ENCODE data around the gene MOB2.

The MOB2 gene

DNA sequence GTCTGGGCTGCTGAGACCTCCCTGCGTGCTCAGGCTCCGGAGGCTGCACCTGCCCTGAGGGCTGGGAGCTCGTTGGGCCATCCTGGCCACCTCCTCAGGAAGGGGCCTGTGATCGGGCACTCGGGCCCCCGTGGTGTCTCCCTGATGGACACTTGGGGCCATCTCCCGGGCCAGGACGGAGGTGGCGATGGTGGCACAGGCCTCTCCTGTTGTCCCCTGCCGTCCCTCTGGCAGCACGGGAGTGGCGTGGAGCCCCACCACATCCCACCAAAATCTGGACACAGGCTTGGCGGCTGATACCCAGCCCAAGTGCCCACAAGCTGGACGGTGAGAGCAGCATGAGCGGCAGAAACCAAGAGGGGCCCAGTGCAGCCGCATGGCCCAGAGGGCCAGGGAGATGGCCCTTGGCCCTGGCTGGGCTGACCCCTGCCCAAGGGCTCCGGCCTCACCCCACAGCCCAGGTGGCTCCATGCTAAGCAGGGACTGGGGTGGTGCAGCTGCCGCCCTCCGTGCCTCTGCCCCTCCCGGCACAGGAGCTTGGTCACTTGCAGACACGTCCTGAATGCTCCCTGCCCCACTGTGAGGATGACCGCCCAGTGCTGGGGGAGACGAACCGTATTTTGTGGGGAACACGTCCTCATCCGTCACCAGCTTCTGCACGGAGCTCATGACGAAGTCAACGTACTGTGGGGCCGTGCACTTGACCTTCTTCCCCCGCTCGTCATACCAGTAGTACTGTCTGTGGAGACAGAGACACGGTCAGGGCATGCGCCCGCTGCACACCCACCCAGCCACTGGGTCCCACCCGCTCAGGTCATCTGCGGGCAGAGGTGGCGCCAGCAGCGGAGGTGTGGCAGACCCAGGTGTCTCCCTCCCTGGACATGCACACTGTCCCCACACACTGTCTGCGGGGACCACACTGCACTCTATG, 15.6 kb downstream of the MOB2 start:
- DNase-seq (ENCODE audit: low spot score): no peak

DNA sequence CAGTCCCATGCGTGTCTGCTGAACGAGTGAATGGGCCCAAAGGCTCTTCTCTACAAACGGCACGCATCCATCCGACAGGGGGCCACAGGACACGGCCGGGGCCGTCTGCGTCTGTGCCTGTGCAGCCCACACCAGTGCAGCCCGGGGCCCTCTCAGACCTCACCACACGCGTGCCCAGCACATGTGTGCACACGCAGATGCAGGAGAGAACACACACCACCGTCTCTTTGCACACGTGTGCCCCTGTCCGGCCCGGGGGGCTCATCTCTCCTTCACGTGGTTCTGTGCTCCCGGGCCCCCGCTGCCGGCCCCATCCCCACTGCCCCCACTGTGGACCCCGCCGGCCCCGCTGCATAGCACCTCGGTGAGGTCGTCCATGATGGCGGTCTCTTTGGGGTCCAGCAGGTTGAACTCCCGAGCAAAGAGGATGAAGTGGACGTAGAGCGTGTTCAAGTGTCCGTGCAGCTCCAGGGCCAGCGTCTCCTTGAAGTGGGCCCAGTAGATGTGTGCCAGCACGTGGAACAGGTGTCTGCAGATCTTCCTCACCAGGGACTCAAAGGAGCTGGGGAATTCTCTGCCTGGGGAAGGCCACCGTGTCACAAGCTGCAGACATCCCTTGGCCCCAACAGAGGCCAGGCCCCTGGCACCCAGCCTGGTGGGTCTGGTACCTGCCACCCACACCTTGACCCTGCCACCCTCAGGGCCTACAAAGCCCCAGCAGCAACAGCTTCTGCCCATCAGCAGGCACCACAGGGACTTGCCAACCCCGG, 16.5 kb downstream of the MOB2 start:
- no peak for DNase-seq (ENCODE audit: low spot score)

DNA sequence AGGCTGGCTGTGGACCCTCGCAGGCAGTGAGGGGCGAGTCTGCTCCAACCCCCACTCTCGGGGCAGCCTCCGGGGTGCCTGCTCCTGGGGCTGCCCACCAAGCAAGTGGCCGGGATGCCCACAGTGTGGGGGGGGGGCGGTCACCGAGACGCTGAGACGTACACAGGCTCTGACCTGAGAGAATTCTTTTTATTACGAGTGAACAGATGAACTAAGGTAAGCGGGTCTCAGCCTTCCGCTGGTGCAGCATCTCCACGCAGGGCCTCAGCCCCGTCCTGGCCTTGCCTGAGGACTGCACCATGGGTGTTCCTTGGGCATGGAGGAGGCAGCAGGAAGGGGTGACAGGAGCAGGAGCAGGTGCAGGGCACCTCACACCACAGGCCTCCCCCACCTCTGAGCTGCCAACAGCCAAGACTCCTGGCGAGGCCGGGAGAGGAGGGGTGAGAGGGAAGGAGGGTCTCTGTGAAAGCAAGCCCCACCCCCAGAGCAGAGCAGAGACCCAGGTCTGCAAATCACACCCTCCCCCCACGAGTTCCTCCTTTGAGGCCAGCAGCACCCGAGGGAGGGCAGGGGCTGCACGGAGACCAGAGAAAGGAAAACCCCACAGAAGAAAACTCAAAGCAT, 17.2 kb downstream of the MOB2 start:
- DNase-seq (ENCODE audit: low spot score): no peak

DNA sequence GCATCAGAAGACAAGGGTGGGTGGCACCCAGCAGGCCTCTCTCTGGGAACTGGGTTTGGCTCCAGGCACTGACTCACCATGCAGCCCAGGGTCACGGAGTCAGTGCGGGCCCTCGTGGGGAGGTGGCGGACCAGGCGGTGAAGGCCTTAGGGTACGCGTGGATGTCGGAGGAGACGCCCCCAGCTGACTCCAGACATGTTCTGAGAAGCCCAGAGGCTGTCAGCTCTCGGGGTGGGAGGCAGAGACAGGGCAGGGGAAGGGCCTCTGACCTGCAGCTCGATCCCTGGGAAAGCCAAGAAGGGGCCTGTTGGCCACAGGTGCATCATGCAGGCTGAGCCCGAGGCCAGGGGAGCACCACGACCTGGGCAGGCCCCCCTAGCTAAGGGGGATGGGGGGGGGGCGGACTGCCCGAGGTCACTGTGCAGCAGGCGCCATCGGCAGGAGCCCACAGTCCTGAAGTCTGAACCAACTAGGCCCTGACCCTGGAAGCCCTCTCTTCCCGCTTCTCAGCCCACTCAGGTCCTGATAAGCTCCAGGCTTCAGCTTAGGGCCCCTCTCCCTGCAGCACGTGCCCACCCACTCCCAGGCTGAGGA, 18.0 kb downstream of the MOB2 start:
- DNase-seq (ENCODE audit: low spot score): no peak

DNA sequence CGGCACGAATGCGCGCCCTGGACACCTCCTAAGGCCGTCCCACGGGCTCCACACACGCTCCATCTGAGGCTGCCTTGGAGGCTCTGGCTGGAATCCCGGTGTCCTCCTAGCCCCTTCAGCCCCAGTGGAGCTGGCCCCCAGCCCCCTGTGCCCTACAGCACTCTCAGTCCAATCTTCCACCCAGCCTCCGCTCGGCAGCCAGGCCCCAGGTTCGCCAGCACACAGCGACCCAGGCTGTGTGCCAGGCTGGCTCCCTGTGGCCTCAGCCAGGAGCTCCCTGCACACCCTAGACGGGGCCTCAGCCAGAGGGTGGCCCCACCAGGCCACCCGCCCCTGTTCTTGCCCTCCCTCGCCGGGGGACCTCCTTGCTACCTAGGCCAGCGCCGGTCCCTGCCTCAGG, 18.6 kb downstream of the MOB2 start:
- no peak for DNase-seq (ENCODE audit: low spot score)

DNA sequence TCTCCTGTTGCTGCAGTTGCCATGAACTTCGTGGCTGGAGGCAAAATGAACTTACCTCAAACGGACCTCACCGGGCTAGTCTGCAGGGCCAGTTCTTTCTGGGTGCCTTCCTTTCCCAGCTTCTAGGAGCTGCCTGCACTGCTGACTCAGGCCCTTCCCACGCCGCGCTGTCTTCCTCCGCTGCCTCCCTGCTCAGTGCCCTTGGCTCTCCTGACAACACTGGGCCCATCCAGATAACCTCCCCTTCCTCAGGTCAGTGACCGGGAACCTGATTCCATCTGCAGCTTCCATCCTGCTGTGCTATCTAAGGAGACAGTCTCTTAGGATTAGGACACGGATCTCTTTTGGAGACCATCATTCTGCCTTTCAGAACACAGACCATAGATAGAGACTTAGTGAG, 19.3 kb downstream of the MOB2 start:
- no peak for DNase-seq (ENCODE audit: low spot score)

DNA sequence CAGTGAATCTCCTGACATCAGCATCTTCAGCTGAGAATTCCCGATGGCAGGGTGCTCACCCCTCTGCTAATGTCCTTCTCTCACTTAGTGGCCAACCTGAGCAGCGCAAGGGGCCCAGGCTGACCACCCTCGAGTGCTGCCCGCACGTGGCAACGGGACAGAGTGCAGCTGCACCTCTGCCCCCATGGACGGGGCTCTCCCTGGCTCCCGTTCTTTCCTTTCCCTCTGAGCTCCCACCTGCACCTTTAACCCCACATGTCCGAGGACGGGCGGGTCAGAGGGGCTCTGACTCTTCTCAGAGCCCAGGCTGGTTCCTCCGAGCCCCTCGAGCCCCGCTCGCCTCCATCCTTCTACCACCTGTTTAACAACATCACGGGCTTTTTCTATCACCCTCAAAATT, 19.8 kb downstream of the MOB2 start:
- no peak for DNase-seq (ENCODE audit: low spot score)

DNA sequence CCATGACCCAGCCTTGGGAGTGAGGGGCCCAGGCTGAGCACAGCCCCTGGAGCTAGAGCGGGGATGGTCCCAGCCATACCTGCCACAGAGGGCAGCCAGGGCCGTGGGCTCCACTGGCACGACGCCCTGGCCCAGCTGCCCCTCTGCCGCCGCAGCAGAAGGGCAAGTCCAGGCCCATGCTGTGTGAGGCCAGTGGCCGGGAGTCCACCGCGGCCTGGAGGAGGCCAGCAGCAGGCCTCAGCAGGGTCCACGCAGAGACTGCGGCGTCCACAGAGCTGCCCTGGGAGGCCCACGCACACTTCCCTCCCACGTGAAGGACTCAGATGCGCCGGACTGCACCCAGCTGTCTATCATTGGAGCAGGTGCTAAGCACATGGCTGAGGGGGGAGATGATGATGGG, 23.5 kb downstream of the MOB2 start:
- DNase-seq (ENCODE audit: low spot score): no peak

DNA sequence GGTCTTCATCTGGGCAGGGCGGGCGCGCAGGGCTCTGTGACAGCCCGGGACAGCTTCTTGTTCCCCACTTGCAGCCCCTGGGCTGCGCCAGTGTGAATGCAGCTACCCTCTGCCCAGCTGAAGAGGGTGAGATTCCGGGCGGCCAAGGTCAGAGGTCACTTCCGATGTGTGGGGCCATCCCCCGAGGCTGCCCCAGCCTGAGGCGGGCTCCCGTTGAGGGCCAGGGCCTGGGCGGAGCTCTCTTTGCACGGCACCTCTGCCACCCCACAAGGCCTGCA, 23.9 kb downstream of the MOB2 start:
- no peak for DNase-seq (ENCODE audit: low spot score)

DNA sequence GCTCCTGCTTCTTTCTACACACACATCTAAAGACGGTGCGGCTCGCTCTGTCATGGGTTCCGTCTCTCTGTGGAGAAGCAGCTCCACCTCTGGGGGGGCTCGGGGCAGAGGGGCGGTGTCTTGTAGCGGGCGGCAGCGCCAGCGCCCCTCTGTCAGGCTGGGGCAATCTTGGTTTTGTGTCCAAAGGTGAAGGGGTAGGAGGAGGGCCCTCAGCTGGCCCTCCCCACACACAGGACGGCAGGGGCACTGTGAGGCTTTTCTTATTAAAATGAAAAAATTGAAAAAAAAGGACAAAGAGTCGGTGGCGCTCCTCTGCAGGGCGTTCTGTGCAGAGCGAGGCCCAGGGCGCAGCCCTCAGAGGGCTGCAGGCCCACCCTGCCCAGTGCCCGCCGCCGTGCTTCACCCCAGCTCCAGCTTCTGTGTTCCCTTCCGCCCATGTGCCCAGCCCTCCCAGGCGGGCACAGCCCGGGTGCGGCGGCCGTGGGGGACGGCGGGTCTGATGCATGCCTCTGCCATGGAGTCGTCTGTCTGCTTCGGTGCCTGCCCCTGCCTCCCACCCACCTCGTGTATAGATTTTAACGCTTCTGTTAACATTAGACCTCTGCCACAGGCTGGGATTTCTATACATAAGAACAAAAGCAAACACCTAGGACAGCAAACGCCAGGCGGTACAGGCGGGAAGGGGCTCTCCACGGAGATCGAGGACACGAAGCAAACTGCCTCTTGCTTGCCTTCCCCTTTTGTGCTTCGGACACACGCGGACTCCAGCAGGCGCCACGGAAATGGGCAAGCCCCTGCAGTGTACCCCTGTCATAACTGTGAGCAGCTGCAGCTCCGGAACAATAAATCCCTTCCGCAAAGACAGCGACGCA, 24.5 kb downstream of the MOB2 start:
- DNase-seq (ENCODE audit: low spot score): no peak

DNA sequence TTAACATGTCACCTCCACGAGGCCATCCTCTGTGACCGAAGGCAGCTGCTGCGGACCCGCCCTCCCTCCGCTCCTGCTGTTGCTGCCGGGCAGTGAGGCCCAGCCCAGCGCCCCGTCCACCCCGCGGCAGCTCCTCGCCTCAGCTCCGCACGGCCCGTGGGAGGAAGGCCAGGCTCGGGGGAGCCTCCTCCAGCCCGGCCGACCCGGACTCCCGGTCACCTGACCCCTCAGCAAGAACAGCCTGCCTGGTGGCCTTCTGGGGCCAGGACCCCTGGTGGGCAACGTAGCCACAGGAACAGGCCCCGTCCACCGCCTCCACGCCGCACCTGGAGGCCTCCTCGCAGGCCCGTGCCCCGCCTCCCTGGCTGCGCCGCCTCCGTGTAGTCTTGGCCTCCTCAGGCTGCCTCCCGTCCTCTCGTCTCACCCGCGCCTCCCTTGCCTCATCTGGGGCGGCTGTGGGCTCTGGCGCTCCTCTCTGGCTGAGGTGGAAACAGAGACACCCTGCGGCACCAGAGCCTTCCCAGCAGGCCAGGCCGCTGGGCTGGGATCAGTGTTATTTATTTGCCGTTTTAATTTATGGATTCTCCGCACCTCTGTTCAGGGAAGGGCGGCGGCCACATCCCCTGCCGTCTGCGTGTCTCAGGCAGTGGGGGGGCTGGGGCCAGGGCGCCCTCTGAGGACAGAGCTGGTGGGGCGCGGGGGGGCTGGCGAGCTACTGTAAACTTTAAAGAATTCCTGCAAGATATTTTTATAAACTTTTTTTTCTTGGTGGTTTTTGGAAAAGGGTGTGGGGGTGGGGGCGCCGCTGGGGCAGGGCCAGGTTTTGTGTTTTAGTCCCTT, 25.4 kb downstream of the MOB2 start:
- no peak for DNase-seq (ENCODE audit: low spot score)

DNA sequence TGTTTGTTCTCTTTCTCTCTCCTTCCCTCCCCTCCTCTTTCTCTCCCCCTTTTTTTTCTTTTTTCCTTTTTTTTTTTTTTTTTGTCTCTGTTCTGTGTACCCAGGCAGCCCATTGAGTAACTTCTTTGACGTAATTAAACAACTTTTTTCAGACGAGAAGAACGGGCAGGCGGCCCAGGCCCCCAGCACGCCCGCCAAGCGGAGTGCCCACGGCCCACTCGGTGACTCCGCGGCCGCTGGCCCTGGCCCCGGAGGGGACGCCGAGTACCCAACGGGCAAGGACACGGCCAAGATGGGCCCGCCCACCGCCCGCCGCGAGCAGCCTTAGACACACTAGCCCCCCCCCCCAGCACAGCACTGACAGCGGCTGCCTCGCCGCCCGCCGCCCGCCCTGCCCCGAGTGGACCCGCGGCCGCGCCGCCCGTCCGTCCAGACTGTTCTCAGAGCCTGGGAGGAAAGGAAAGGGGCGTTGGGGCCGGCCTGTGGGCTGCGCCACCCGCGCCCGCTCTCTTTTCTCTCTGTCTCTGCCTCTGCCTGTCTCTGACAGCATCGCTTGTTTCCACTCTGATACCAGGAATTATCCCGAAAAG, 26.1 kb downstream of the MOB2 start:
- no peak for DNase-seq (ENCODE audit: low spot score)

DNA sequence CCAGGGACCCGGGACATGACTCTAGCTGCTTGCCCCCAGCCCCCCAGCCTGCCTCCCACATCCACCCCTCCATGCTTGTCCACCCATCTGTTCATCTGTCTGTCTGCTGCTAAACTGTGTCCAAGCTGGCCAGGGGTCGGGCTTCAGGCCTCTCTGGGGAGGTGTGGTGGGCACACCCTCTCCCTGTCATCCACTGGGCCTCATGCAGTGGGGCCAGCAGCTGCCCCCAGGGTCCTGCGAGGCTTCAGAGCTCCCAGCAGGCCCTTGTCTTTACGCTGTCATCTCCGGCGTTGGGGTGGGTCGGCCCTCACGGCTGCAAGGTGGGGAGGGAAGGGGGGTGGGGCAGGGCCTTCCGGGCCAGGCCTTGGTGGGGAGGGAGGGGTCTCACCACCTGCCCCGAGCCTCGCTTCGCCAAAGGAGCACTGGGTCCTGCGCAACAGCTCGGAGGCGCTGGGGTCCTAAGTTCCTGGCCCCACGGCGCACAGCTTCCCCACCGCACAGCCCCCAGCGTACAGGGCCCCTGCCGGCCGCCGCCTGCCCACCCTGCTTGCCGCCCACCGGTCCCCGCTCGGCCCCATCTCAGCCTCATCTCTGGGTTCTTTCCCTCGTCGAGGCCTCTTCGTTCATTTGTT, 26.7 kb downstream of the MOB2 start:
- DNase-seq (ENCODE audit: low spot score): no peak

DNA sequence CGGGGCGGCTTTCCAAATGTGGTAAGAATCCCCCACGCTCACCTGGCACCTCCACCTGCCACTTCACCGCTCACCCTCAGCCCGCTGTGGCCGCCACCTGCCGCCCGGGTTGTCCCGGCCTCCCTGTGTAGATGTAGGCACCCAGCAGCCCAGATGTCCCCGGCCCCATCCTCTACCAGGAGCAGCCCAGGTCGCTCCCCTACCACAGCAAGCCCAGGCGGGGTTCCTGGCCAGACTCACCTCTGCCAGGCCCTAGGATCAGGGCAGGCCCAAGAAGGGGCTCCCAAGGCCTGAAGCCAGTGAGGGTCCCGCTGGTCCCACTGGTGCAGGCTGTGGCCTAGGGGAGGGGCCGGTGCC, 27.4 kb downstream of the MOB2 start:
- DNase-seq (ENCODE audit: low spot score): no peak

DNA sequence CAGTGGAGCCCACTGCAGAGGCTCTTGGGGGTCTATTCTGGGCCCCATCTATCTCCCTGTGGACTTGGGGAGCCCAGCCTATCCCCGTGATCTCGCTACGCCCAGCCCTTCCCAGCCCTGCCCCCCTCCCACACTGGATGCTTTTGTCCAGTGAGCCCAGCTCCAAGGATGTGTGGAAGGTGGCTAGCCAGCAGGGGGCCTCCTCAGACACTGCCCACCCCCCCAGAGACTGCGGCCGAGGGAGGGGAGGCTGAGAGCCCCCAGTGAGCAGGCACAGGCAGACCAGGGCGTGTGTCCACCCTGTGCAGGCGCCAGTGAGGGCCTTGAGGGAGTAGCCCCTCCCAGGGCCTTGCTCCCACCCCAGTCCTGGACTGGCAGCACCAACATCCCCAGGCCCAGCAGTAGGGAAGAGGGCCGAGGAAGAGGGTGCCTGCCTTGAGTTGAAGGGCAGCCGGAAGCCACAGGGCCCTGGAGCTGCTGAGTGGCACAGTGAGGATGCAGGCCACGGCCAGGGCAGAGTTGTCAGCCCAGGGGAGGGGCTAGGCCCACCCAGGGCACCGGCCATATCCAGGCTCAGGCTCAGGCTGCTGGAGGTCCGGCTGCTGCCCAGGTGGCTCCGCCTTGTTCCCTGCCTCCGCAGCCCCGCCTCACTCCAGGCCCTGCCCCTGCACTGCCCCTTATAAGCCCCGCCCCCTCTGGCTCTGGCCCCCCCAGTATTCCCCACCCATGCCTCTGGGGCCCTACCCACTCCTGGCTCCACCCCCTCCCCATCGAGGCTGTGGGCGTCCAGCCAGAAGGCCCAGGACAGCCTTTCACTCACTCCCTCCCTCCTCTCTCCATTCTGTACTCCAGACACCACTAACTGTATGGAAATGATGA, 28.0 kb downstream of the MOB2 start:
- DNase-seq (ENCODE audit: low spot score): no peak

DNA sequence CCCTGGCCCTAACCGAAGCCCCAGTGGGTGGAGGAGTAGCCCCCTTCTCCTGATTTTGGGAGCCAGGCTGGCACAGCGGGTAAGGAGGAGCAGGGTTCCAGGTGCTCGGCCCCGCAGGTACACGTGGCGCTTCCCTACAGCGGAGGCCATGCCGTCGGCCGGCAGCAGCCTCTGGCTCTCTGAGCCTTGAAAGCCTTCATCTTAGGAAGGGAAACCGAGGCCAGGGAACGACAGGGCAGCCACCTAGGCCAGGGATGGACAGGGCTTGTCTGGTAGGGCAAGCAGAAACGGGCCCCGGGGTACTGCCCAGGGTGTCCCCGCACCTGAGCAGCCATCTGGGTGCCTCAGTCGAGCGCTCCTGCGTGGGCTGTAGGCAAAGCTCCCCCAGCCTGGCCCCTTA, 28.7 kb downstream of the MOB2 start:
- no peak for DNase-seq (ENCODE audit: low spot score)

DNA sequence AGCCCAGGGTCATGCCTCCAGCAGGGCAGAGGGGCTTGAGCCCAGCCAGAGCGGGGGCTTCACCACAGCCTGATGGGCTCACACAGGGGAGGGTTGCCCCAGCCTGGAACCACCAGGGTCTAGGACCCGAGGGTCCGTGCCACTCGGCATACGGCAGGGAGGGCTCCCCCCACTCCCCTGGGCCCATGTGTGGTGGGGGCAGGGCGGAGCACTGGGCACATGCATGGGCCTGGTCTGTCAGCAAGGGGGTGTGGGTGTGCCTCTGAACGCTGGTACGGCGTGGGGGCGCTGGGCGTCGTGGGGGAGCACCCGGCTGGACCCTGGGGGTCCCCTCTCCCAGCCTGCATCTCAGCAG, 29.3 kb downstream of the MOB2 start:
- DNase-seq (ENCODE audit: low spot score): no peak

DNA sequence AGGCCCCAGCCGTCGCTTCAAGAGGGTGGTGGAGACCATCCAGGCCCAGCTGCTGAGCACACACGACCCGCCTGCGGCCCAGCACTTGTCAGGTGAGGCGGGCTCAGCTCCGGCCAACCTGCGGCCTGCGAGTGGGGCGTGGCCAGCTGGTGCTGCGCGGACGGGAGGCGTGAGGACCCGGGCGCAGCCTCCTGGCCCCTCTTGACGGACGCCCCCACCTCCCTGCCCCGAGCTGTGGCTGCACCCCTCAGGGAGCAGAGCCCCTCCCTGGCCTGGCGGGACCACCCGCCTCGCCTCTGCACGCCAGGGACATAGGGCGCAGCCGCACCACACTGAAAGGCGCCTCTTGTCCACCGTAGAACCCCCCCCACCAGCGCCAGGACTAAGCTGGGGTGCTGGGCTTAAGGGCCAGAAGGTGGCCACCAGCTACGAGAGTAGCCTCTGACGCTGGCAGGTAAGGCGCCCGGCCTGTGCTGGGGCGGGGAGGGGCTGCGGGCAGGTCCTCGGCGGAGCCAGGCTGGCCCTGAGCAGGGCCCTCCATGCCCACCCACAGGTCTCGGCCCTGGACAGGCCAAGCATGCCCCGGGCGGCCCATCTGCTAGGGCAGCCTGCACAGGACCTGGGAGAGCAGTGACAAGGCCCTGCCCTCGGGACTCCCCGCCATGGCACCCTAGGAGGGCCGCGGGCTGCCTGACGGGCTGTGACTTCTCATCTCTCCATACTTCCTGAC, 29.8 kb downstream of the MOB2 start:
- DNase-seq (ENCODE audit: low spot score): no peak

DNA sequence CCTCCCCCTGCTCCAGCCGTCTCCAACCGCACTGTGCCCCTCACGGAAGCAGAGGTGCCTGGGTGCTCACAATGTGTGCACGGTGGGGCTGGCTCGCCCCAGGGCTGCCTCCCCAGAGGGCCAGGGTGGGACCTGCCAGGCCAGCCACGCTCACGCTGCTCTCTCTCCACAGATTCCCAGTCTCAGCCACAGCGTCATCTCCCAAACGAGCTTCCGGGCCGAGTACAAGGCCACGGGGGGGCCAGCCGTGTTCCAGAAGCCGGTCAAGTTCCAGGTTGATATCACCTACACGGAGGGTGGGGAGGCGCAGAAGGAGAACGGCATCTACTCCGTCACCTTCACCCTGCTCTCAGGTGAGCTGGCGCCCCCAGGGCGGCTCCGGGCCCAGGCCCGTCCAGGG, 30.4 kb downstream of the MOB2 start:
- no peak for DNase-seq (ENCODE audit: low spot score)

Data from D341Med (cell line).